GM19395 (cell line): ENCODE data around the gene CCSER1.

Experiments
- ATAC-seq: cut with Tn5 transposase; IDR thresholded peaks from one replicate; pipeline ENCODE4 v1.9.1; 2021; ENCODE audit warnings: mild to moderate bottlenecking, moderate library complexity; ENCODE audit not compliant: unreplicated experiment

Gene CCSER1

GRCh38 chr4:90189178-90189577 is 62.0 kb downstream of the CCSER1 start:
- ATAC-seq: no peak

DNA sequence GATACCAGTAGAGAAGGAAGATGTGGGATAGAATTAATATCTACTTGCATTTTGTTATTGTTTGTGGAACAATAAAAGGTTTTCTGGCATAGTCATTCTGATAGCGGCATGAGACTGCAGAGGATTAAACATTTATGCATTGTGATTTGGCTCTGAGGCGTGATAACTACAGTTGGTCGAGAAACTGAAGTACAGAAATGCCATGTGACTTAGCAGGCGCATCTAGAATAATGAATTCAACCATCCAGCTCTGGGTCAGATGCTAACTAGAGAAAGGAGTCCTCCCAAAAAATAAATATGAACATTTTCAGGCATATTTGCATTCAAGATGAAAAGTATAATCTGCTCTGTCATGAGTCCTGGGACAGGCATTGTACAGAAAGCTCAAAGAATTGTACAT is 62.8 kb downstream of the CCSER1 start:
- ATAC-seq: no peak

DNA sequence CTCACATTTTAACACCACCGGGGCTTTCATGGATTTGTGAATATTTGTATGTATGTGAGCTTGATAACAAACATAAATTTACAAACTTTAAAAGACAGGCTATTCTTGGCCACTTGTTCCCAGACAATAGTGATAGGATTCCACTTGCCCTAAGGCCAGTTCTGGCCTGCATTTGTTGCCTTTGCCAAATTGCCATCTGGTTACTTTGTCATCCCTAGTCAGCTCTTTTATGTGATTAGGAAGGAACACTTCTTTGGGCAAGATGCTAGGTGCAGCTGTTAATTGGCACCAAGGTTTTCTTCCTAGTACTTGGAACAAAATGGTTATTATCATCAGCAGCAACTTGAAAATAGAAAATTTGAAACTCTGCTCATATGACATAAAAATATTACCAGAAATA is 63.3 kb downstream of the CCSER1 start:
- no peak for ATAC-seq

DNA sequence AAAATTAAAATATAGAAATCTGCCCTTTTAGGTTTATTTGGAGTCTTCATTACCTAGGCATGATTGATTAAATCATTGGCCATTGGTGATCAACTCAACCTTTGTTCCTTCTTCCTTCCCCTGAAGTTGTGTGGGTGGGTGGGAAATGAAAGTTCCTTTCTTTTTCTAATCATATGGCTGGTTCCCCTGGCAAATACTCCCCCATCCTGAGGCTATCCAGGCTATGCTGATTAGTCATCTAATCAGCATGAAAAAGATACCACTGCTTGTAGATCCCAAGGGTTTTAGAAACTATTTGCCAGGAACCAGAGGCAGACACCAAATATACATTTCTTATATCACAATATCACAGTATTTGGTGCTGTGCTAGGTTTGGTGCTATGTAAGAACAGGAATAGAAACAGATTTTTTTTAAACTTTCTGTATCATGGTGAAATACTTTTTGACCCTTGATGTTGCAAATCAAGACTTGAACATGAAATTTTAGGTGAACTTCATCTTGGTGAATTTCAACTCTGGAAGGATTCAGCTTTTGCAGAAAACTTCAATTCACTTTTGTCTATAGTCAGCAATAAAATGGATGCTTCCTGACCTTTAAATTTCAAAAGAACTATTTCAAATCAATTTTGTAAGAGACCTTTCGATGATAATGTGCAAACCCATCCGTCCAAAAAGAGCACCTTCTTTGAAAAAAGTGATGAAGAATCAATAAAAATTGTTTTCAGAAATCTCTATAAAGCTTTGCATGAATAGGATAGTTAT is 71.1 kb downstream of the CCSER1 start:
- no peak for ATAC-seq

GRCh38 chr4:90207887-90208454 is 80.8 kb downstream of the CCSER1 start:
- ATAC-seq: no peak

DNA sequence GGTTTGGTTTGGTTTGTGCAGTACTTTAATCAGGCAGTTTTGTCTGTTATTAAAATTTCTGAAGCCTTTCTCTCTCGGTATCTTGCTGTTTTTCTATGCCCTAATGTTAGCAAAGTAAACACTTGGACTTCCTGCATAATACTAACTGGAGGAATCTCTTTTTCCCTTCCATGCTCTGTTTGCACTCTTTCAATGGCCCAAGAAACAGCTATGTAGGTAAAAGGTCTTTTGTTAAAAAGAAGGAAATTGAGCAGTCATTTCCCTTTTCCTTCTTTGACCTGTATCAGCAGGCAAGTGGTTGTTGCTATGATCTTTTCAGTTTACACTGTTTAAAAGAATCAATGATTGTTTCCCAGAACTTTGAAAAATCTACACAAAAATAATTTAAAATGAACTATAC is 82.7 kb downstream of the CCSER1 start:
- ATAC-seq: no peak

GRCh38 chr4:90211174-90211573 is 84.0 kb downstream of the CCSER1 start:
- no peak for ATAC-seq

DNA sequence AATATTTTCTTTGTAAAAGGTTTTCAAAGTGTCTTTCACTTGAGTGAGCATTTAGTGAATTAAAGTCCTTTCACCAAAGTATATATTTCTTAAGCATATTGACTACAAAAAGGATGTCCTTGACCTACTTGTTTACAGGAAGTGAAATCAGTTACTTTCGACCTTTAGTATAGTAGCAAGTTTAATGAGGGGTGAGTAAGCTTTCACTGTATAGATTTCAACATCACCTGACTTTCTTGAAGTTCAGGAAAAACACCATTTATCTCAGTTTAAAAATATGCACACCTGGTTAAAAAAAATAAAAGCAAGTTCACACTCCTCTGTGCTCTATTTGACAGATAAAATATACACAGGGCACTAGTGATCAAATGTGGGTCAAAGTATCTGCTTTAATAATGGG is 88.1 kb downstream of the CCSER1 start:
- no peak for ATAC-seq

DNA sequence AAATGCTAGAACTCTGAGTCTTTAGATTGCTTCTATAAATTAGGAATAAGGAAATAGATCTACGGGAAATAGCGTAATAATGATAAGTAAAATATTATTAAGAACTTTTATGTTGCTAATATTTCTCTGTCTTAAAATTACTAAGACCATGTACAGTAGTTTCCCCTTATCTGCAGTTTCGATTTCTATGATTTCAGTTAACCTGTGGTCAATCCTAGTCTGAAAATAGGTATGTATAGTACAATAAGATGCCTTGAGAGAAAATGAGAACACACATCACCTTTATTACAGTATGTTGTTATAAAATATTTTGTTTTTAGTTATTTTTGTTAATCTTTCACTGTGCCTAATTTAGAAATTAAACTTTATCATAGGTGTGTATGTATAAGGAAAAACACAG is 92.6 kb downstream of the CCSER1 start:
- peak; percentile 57 for ATAC-seq

GRCh38 chr4:90220459-90220858 is 93.3 kb downstream of the CCSER1 start:
- no peak for ATAC-seq

DNA sequence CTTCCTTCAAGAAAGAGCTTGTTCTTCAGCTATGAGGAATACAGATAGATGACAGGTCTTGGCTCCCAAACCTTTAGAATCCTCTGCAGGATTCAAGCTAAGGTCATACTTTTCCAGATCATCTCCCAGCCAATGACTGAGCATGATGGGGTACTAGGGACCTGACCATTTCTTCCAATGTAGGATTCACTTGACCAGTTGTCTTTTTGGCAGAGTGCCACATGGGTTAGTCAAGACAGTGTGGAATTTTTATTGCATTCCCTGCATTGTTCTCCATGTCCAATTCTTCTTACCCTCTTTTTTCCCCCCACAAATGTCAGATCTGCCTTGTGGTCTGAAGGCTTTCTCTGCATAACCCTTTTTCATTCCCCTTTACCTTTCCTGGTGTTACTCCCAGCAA is 99.5 kb downstream of the CCSER1 start:
- no peak for ATAC-seq

DNA sequence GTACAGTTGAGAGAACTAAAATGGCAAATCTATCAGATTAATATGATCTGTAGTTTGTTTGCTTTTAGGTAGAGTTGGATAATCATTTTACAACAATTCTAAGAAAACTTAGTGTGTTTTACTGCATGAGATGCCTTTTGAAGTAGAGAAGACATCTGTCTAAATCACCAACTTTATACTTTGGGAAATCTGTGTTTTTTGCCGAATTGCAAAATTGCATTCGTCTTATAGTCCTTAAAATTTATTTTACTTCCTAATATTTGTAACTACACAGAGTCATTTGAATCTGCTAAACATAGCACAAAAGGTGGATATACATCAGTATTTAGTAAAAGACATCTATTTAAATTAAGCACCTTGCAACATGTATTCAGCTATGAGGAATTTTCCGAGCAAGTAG is 100.0 kb downstream of the CCSER1 start:
- ATAC-seq: no peak

GRCh38 chr4:90234916-90235547 is 107.8 kb downstream of the CCSER1 start:
- no peak for ATAC-seq

DNA sequence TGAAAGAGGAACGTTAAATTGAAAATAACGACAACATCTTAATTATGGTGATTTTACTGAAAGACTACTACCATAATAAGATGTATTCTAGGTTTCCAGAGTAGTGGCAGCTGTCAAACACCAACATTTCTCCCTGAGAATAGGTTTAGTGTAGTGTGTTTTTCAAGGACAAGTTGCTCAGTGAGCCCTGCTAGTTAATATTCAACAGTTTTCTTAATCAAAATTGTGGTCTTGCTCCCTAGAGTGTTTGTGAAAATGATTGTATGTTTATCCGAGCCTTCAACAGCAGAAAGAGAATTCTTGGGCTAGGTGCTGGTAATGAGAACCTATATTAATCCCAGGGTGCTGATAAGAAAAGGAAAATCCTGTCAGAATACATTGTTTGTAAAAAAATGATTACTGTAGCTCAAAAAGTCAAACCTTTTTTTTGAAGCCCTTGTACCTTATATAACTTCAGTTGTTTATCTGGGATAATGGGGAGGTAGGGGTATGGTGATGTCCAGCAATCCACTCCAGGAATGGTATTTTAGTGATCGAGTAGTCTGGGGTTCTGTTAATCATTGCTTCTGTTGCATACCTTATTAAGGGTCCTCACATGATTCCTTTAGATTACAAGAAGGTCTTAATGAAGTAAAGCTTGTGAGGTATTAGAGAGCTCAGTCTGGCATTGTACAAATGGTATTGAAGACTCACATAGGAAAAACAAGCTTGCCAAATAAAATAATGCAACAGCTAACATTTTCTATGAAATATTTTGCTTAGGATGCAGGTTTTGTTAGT is 110.7 kb downstream of the CCSER1 start:
- no peak for ATAC-seq

GRCh38 chr4:90240333-90240732 is 113.1 kb downstream of the CCSER1 start:
- no peak for ATAC-seq

- ATAC-seq: no peak
Measured at GRCh38 chr4:90241008-90241407, 113.8 kb downstream of the CCSER1 start.

GRCh38 chr4:90245837-90246236 is 118.6 kb downstream of the CCSER1 start:
- no peak for ATAC-seq

DNA sequence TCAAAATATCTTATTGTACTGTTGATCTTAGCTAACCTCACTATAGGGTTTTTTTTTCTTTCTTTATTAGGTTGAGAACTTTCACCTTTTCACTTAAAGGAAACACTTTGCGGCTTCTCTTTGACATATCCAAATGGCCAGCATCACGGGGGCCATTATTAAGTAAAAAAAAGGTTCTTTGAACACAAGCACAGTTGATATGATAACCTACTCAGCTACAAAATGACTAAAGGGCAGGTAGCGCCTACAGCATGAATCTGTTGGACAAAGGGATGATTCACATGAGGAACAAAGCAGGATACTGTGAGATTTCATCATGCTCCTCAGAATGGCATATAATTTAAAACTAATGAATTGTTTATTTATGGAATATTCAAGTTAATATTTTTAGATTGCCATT is 119.6 kb downstream of the CCSER1 start:
- no peak for ATAC-seq

DNA sequence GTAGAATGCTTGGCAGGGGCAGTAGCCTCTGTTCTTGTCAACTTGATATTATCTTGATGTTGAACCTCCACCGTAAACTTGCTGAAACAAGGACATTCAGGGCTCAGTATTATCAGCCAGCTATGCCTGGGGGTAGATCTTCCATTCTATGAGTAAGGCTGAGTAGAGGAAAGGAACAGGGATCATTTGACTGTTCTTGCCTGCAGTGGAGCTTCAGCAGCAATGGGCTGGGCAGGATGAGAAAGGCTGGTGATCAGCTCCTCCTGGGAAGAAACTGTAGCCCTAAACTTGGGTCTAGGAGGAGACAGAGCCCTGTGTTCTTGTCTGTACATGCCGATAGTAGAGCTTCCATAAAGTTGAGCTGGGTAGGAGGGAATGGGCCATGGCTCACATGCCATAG is 127.2 kb downstream of the CCSER1 start:
- ATAC-seq: no peak

DNA sequence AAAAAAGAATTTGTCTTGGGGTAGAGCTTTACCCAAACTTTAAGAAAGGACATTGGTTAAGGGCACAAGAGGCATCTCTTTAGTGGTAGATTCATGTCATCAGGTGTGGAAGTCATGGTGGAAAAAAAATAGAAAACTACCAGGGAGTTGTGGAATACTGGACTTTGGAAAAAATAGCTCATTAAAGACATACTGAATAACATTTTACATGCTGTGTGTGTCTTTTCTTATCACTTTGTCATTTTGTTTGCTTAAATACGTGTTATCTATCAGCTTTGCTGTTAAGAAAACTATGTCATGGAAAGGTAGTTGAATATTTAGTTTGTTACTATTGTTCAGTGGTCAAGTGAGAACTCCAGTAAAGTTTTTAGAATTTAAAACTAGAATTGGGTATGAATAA is 147.0 kb downstream of the CCSER1 start:
- no peak for ATAC-seq

DNA sequence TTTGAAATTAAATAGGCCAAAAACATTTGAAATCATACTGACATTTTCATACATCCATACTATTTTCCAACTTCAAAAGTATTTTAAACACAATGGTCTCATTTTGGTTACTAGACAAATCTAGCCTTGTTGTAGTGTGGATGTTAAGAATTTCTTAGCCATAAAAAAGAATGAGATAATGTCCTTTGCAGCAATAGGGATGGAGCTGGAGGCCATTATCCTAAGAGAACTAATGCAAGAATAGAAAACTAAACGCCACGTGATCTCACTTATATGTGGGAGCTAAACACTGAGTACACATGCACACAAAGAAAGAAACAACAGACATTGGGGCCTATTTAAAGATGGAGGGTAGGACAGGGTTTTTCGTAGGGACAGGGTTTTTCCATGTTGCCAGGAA is 153.8 kb downstream of the CCSER1 start:
- ATAC-seq: no peak
